ENCODE data around the gene CSTB. TPM values are rescaled to one million over a fixed set of nuclear protein-coding genes. Genes with fewer than 3 reads are reported as not detected.

The CSTB gene
- total and polyA plus RNA-seq, 2 donors (not counting 1 experiment from before 2014, with no cell fraction given) = 14.0 to 28.3 TPM

DNA sequence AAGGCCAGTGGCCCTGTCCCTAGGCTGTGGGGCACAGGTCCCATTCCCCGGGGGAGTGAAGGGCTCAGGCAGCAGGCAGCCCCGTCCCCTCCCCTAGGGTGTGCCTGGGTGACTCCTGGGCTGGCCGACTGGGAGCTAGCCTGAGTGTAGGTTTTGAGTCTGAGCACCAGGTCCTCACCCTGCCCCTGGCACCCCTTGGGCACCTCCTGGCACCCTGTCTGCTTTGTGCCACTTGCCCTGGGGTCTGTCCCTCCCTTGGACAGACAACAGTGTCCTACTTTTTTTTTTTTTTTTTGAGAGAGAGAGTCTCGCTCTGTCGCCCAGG, 37.5 kb upstream of the CSTB start:
- Histone ChIP-seq H3K4me2 (replicated peaks; ENCODE audit: low read depth, low read length, poor library complexity, severe bottlenecking) (no peak overlapping the region), H3K27ac (ENCODE audit: low read length in 2 of 2) (no peak overlapping the region), H3K9me3 (ENCODE audit: control extremely low read depth in 1 of 3, control insufficient read depth in 2 of 3, insufficient read depth in 1 of 3, low read length in 2 of 3) (peaks cover 0 to 11% (median 3%) of the 10 kb centered on the region in 3 donors), H2AFZ (ENCODE audit: insufficient read depth, low read depth, low read length, poor library complexity, severe bottlenecking) (no peak overlapping the region), H3K9ac (ENCODE audit: low read length) (no peak overlapping the region), H3K4me3 (ENCODE audit: control extremely low read depth in 1 of 5, extremely low read depth in 1 of 5, insufficient read depth in 1 of 5, low read depth in 2 of 5, low read length in 4 of 5) (no peak overlapping the region), H3K27me3 (replicated peaks in 1 of 4; ENCODE audit: control extremely low read depth in 1 of 4, control insufficient read depth in 3 of 4, insufficient read depth in 4 of 4, low read length in 3 of 4) (peaks cover 0 to 22% (median 3%) of the 10 kb centered on the region in 4 experiments), H3K4me1 (ENCODE audit: control insufficient read depth in 2 of 2, insufficient read depth in 2 of 2, low read length in 2 of 2) (peaks cover 6 to 16% of the 10 kb centered on the region in 2 donors), H3K79me2 (ENCODE audit: control insufficient read depth, insufficient read depth, low read length) (peaks cover 11% of the 10 kb centered on the region), H4K20me1 (ENCODE audit: control insufficient read depth, insufficient read depth, low read length, poor library complexity, severe bottlenecking) (peaks cover 22% of the 10 kb centered on the region), H3K36me3 (replicated peaks in 1 of 2; ENCODE audit: control extremely low read depth in 1 of 2, control insufficient read depth in 1 of 2, extremely low read depth in 1 of 2, insufficient read depth in 2 of 2, low read length in 1 of 2) (no peaks in the 10 kb centered on the region)
- CTCF ChIA-PET = interaction anchor here (0.8 to 1.3 kb wide), 2 partner anchors 162 to 979 kb away, joined by 3 to 4 read pairs; no protein-coding TSS in a partner anchor
- H3K4me3 Mint-ChIP-seq = no peak overlapping the region
- ATAC-seq (ENCODE audit: low read depth) (no peak), DNase-seq (no peak)
- intact Hi-C loops (cut with micrococcal nuclease) = loop anchor here (10.0 kb wide), 1 partner anchor 671 kb away; no protein-coding TSS in a partner anchor
- no peak overlapping the region for H3K27ac Mint-ChIP-seq
- WGBS (ENCODE audit: insufficient coverage) = 95% methylated on average over 3 of the region's 5 CpGs
- peaks cover 8% of the 10 kb centered on the region for H3K27me3 Mint-ChIP-seq
- H3K4me1 Mint-ChIP-seq = peaks cover 14% of the 10 kb centered on the region
- POLR2A ChIA-PET = no interaction called here
- no peak for TF ChIP-seq EZH2 (IDR thresholded peaks at IDR 0.05; ENCODE audit: borderline replicate concordance, insufficient read depth, low read depth, low read length, poor library complexity, severe bottlenecking)
- TF ChIP-seq, protein P1, sequence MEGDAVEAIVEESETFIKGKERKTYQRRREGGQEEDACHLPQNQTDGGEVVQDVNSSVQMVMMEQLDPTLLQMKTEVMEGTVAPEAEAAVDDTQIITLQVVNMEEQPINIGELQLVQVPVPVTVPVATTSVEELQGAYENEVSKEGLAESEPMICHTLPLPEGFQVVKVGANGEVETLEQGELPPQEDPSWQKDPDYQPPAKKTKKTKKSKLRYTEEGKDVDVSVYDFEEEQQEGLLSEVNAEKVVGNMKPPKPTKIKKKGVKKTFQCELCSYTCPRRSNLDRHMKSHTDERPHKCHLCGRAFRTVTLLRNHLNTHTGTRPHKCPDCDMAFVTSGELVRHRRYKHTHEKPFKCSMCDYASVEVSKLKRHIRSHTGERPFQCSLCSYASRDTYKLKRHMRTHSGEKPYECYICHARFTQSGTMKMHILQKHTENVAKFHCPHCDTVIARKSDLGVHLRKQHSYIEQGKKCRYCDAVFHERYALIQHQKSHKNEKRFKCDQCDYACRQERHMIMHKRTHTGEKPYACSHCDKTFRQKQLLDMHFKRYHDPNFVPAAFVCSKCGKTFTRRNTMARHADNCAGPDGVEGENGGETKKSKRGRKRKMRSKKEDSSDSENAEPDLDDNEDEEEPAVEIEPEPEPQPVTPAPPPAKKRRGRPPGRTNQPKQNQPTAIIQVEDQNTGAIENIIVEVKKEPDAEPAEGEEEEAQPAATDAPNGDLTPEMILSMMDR (IDR thresholded peaks at IDR 0.05) = no peak
- peaks cover under 1% of the 10 kb centered on the region for H3K9me3 Mint-ChIP-seq (ENCODE audit: insufficient read depth)

- no peak overlapping the region for H3K27ac Mint-ChIP-seq
- H2AFZ ChIP-seq (ENCODE audit: insufficient read depth, low read depth, low read length, poor library complexity, severe bottlenecking) = no peak overlapping the region
- ChIA-PET POLR2A (no interaction called here), CTCF (interaction anchor here (0.7 to 1.3 kb wide), 3 partner anchors 162 to 980 kb away, joined by 3 to 4 read pairs (median 3); no protein-coding TSS in a partner anchor)
- H4K20me1 ChIP-seq (ENCODE audit: control insufficient read depth, insufficient read depth, low read length, poor library complexity, severe bottlenecking) = peaks cover 28% of the 10 kb centered on the region
- peaks cover 14% of the 10 kb centered on the region for H3K4me1 Mint-ChIP-seq
- TF ChIP-seq EZH2 (IDR thresholded peaks at IDR 0.05; ENCODE audit: borderline replicate concordance, insufficient read depth, low read depth, low read length, poor library complexity, severe bottlenecking) = no peak
- TF ChIP-seq, protein P1 (IDR thresholded peaks at IDR 0.05) = no peak
- H3K27ac ChIP-seq (ENCODE audit: low read length in 2 of 2) = no peak overlapping the region
- no peak overlapping the region for H3K9ac ChIP-seq (ENCODE audit: low read length)
- peaks cover 0 to 6% (median 0%) of the 10 kb centered on the region in 3 donors for H3K9me3 ChIP-seq (ENCODE audit: control extremely low read depth in 1 of 3, control insufficient read depth in 2 of 3, insufficient read depth in 1 of 3, low read length in 2 of 3)
- DNase-seq (no peak), ATAC-seq (ENCODE audit: low read depth) (no peak)
- no peak overlapping the region for H3K4me2 ChIP-seq (replicated peaks; ENCODE audit: low read depth, low read length, poor library complexity, severe bottlenecking)
- peaks cover 13% of the 10 kb centered on the region for H3K79me2 ChIP-seq (ENCODE audit: control insufficient read depth, insufficient read depth, low read length)
- H3K36me3 ChIP-seq (replicated peaks in 1 of 2; ENCODE audit: control extremely low read depth in 1 of 2, control insufficient read depth in 1 of 2, extremely low read depth in 1 of 2, insufficient read depth in 2 of 2, low read length in 1 of 2) = no peaks in the 10 kb centered on the region
- H3K4me3 ChIP-seq (ENCODE audit: control extremely low read depth in 1 of 5, extremely low read depth in 1 of 5, insufficient read depth in 1 of 5, low read depth in 2 of 5, low read length in 4 of 5) = no peak overlapping the region
- H3K4me3 Mint-ChIP-seq = no peak overlapping the region
- peaks cover 0 to 25% (median 3%) of the 10 kb centered on the region in 4 experiments for H3K27me3 ChIP-seq (replicated peaks in 1 of 4; ENCODE audit: control extremely low read depth in 1 of 4, control insufficient read depth in 3 of 4, insufficient read depth in 4 of 4, low read length in 3 of 4)
- peaks cover 7% of the 10 kb centered on the region for H3K27me3 Mint-ChIP-seq
- no peaks in the 10 kb centered on the region for H3K9me3 Mint-ChIP-seq (ENCODE audit: insufficient read depth)
- 97% methylated on average over 14 of the region's 19 CpGs for WGBS (ENCODE audit: insufficient coverage)
- H3K4me1 ChIP-seq (ENCODE audit: control insufficient read depth in 2 of 2, insufficient read depth in 2 of 2, low read length in 2 of 2) = peaks cover 6 to 16% of the 10 kb centered on the region in 2 donors
- intact Hi-C loops (cut with micrococcal nuclease) = loop anchor here (10.0 kb wide), 1 partner anchor 672 kb away; no protein-coding TSS in a partner anchor
Measured at GRCh38 chr21:43812957-43813655, 37.0 kb upstream of the CSTB start.

Measured in B cell (primary cell).